CD4-positive, alpha-beta T cell (primary cell): ENCODE results near the gene CDK4. TPM values are rescaled to one million over a fixed set of nuclear protein-coding genes. Genes with fewer than 3 reads are reported as not detected.

ENCODE experiments used
- ATAC-seq: fragments of 200-7000 bp; cut with Tn5 transposase; one replicate; pipeline ENCODE4 v1.10.0; 2022; ENCODE audit warnings: mild to moderate bottlenecking; ENCODE audit not compliant: poor library complexity
- CTCF ChIA-PET: fragments of 350-600 bp; sonication (Branson Sonifier 250); formaldehyde crosslinking; loops from one replicate; lab custom pipeline; 2021; ENCODE audit warnings: antibody characterized with exemption, inconsistent platforms; lab: Charles Lee
- POLR2A ChIA-PET: fragments of 350-600 bp; sonication (Branson Sonifier 250); formaldehyde crosslinking; loops from one replicate; lab custom pipeline; 2021; ENCODE audit warnings: antibody characterized with exemption, inconsistent platforms; lab: Charles Lee
- DNase-seq, 14 experiments: peaks; one replicate each; pipeline ENCODE4 v3.0.0-alpha.2; 2013 to 2020; ENCODE audit warnings: mixed read lengths in 2 of 14
- H3K27ac ChIP-seq, 2 donors: one replicate each; pipeline versions ENCODE4 v1.5.1 to v1.7.0; 2013; ENCODE audit warnings: low read length in 2 of 2, low read depth in 1 of 2, mild to moderate bottlenecking in 1 of 2
- H3K27me3 ChIP-seq, 2 experiments: 1 replicate in 1 of 2; 2 replicates in 1 of 2; pipeline versions ENCODE4 v1.6.1 to v1.7.0; 2013; ENCODE audit warnings: low read length in 2 of 2, control low read depth in 1 of 2, mild to moderate bottlenecking in 1 of 2, moderate library complexity in 1 of 2; ENCODE audit not compliant: insufficient read depth in 2 of 2, control insufficient read depth in 1 of 2
- H3K36me3 ChIP-seq: one replicate; pipeline ENCODE4 v1.6.1; 2013; ENCODE audit warnings: low read length, control low read depth; ENCODE audit not compliant: insufficient read depth
- H3K4me1 ChIP-seq: one replicate; pipeline ENCODE4 v1.6.1; 2013; ENCODE audit warnings: low read length, control low read depth; ENCODE audit not compliant: insufficient read depth
- H3K4me3 ChIP-seq: one replicate; pipeline ENCODE4 v1.5.1; 2013; ENCODE audit warnings: mild to moderate bottlenecking, low read length, moderate library complexity
- H3K9me3 ChIP-seq, 2 experiments: 1 replicate in 1 of 2; 2 replicates in 1 of 2; pipeline versions ENCODE4 v1.6.1 to v1.7.0; 2013; ENCODE audit warnings: low read length in 2 of 2, mild to moderate bottlenecking in 2 of 2, control low read depth in 1 of 2, moderate library complexity in 1 of 2; ENCODE audit not compliant: control insufficient read depth in 1 of 2, insufficient read depth in 1 of 2
- H3K27ac Mint-ChIP-seq: one replicate; pipeline ENCODE4 v1.8.0; 2020; ENCODE audit warnings: mixed read lengths
- H3K27me3 Mint-ChIP-seq: one replicate; pipeline ENCODE4 v1.8.0; 2021; ENCODE audit warnings: mixed read lengths
- H3K36me3 Mint-ChIP-seq: one replicate; pipeline ENCODE4 v1.8.0; 2021; ENCODE audit warnings: low read depth, mixed read lengths
- H3K4me1 Mint-ChIP-seq: one replicate; pipeline ENCODE4 v1.8.0; 2021; ENCODE audit warnings: low read depth, mixed read lengths
- H3K4me3 Mint-ChIP-seq: one replicate; pipeline ENCODE4 v1.8.0; 2020; ENCODE audit warnings: mild to moderate bottlenecking, mixed read lengths
- H3K9me3 Mint-ChIP-seq: one replicate; pipeline ENCODE4 v1.8.0; 2020; ENCODE audit warnings: mixed read lengths
- CTCF ChIP-seq: fragments of 200-600 bp; IDR thresholded peaks from one replicate; pipeline ENCODE4 v1.8.0; 2022; ENCODE audit warnings: antibody characterized with exemption, mild to moderate bottlenecking
- intact Hi-C, 2 experiments: fragments of 100-400 bp; cut with DNase I in 1 of 2; cut with micrococcal nuclease in 1 of 2; formaldehyde crosslinking; loops; one replicate each; pipeline versions ENCODE4 v1.15.1 to v1.9.0; 2023 to 2025; cut with DNase I, micrococcal nuclease
- microRNA-seq: library from miRNA; unstranded; fragments of <30 nt; microRNA quantifications from one replicate; pipeline ENCODE4 v1.2.0, GENCODE V29; 2021; ENCODE audit warnings: borderline microRNAs expressed, borderline replicate concordance
- total RNA-seq, 174 experiments: library from RNA in 2 of 174; stranded (reverse) in 2 of 174; gene quantifications; one replicate each; pipeline ENCODE4 v1.2.3 and lab custom pipeline; 2021 to 2026

CDK4 gene
- total RNA-seq, 2 experiments from 2014 or later, result 8.7 to 10.8 TPM

GRCh38 chr12:57700317-57700716, 51.8 kb downstream of the CDK4 start:
- DNase-seq, result no peak
- Histone ChIP-seq H3K27me3 (no peaks in the 10 kb centered on the region), H3K4me3 (no peak overlapping the region), H3K36me3 (peaks cover 64% of the 10 kb centered on the region), H3K4me1 (no peaks in the 10 kb centered on the region), H3K9me3 (peaks cover 5 to 16% of the 10 kb centered on the region in 2 experiments), H3K27ac (no peak overlapping the region)
- Mint-ChIP-seq H3K4me3 (no peak overlapping the region), H3K9me3 (peaks cover 6% of the 10 kb centered on the region), H3K27me3 (no peaks in the 10 kb centered on the region), H3K36me3 (peaks cover 84% of the 10 kb centered on the region), H3K4me1 (peaks cover 23% of the 10 kb centered on the region), H3K27ac (no peak overlapping the region)
- CTCF ChIA-PET, result no interaction called here
- POLR2A ChIA-PET, result no interaction called here
- ATAC-seq, result no peak
- no peak for TF ChIP-seq CTCF
- intact Hi-C loops, result no loop called here

GRCh38 chr12:57698414-57698813, 53.7 kb downstream of the CDK4 start:
- intact Hi-C loops, result loop anchor here in 1 of 2 experiments (5.0 kb wide), 1 partner anchor 39 kb away; the partner anchor contains the start of gene AGAP2
- no peak for ATAC-seq
- Mint-ChIP-seq H3K27me3 (no peaks in the 10 kb centered on the region), H3K4me1 (peaks cover 23% of the 10 kb centered on the region), H3K36me3 (peaks cover 67% of the 10 kb centered on the region), H3K9me3 (peaks cover 1% of the 10 kb centered on the region), H3K4me3 (no peak overlapping the region), H3K27ac (no peak overlapping the region)
- POLR2A ChIA-PET, result no interaction called here
- CTCF ChIA-PET, result no interaction called here
- Histone ChIP-seq H3K27ac (no peak overlapping the region), H3K9me3 (peaks cover 0 to 6% of the 10 kb centered on the region in 2 experiments), H3K27me3 (no peaks in the 10 kb centered on the region), H3K4me1 (peaks cover 12% of the 10 kb centered on the region), H3K36me3 (peaks cover 48% of the 10 kb centered on the region), H3K4me3 (no peak overlapping the region)
- TF ChIP-seq CTCF, result no peak
- no peak for DNase-seq

Small RNA genes within 50 kb of the gene (microRNA-seq; reads per million reads assigned to microRNA genes)
- not detected for gene MIR6759

Other genes with a start within 250 kb of the CDK4 start
- 100 to 1,000 TPM; 145 TPM for gene DDIT3, start 231.8 kb downstream of the CDK4 start, total RNA-seq
- 10 to 100 TPM; 72.4 to 74.7 TPM for gene MBD6, start 229.5 kb downstream of the CDK4 start, total RNA-seq
- 10 to 100 TPM; 39.6 TPM for gene DCTN2, start 205.1 kb downstream of the CDK4 start, total RNA-seq
- gene KIF5A, start 202.3 kb downstream of the CDK4 start, total RNA-seq, result under 1 TPM; 0.39 to 0.47 TPM
- gene PIP4K2C, start 161.1 kb downstream of the CDK4 start, total RNA-seq, result 10 to 100 TPM; 15.1 to 17.3 TPM
- 10 to 100 TPM; 28.6 to 29.4 TPM for gene DTX3, start 147.5 kb downstream of the CDK4 start, total RNA-seq
- under 1 TPM; 0.25 to 0.27 TPM for gene ARHGEF25, start 140.9 kb downstream of the CDK4 start, total RNA-seq
- not detected for gene B4GALNT1, start 119.1 kb downstream of the CDK4 start, total RNA-seq
- 100 to 1,000 TPM; 108 to 112 TPM for gene OS9, start 58.2 kb downstream of the CDK4 start, total RNA-seq
- 10 to 100 TPM; 21.0 to 21.2 TPM for gene AGAP2, start 13.6 kb downstream of the CDK4 start, total RNA-seq
- 10 to 100 TPM; 10.3 to 10.7 TPM for gene TSPAN31, start 7.3 kb downstream of the CDK4 start, total RNA-seq
- 10 to 100 TPM; 39.9 to 40.8 TPM for gene MARCHF9, start 2.8 kb upstream of the CDK4 start, total RNA-seq
- 1 to 10 TPM; 1.0 to 1.4 TPM for gene CYP27B1, start 14.8 kb upstream of the CDK4 start, total RNA-seq
- 10 to 100 TPM in 1 of 2 experiments, 1 to 10 TPM in 1; 9.3 to 12.0 TPM for gene METTL1, start 19.8 kb upstream of the CDK4 start, total RNA-seq
- 1 to 10 TPM; 1.1 to 1.4 TPM for gene EEF1AKMT3, start 20.3 kb upstream of the CDK4 start, total RNA-seq
- 10 to 100 TPM; 25.8 to 26.9 TPM for gene TSFM, start 30.5 kb upstream of the CDK4 start, total RNA-seq
- gene AVIL, start 66.4 kb upstream of the CDK4 start, total RNA-seq, result 1 to 10 TPM in 1 of 2 experiments, under 1 TPM in 1; 0.60 to 1.2 TPM
- 10 to 100 TPM; 86.2 to 86.4 TPM for gene CTDSP2, start 94.4 kb upstream of the CDK4 start, total RNA-seq
- 1 to 10 TPM; 5.3 to 5.6 TPM for gene ATP23, start 189.3 kb upstream of the CDK4 start, total RNA-seq